NT2/D1 (cell line): ENCODE results near the gene GPR37L1.

ENCODE experiments used
- SUZ12 ChIP-seq: IDR thresholded peaks from 2 replicates; pipeline ENCODE4 v1.6.1; 2011; ENCODE audit not compliant: insufficient read length, insufficient read depth; ENCODE audit errors: extremely low read depth
- YY1 ChIP-seq: IDR thresholded peaks from 2 replicates; pipeline ENCODE4 v1.6.1; 2011; ENCODE audit not compliant: insufficient read length, insufficient read depth
- ZNF274 ChIP-seq: IDR thresholded peaks from 2 replicates; pipeline ENCODE4 v1.6.1; 2011; ENCODE audit warnings: mild to moderate bottlenecking, low read depth, low read length

GRCh38 chr1:202073206-202073605 is 49.5 kb upstream of the GPR37L1 start:
- no peak for TF ChIP-seq ZNF274
- no peak for TF ChIP-seq YY1
- no peak for TF ChIP-seq SUZ12
